Measurements from ENCODE around the gene DTNB.
A peak's percentile ranks its signal among the peaks of the same experiment; 100 is the strongest.
"Not testable (repeated sequence)": the region's sequence is repeated elsewhere in the genome, so short reads cannot be mapped to it uniquely, and the experiment has no call there.

Gene DTNB

GRCh38 chr2:25411281-25411680 is 262.1 kb downstream of the DTNB start:
- no peak for DNase-seq

DNA sequence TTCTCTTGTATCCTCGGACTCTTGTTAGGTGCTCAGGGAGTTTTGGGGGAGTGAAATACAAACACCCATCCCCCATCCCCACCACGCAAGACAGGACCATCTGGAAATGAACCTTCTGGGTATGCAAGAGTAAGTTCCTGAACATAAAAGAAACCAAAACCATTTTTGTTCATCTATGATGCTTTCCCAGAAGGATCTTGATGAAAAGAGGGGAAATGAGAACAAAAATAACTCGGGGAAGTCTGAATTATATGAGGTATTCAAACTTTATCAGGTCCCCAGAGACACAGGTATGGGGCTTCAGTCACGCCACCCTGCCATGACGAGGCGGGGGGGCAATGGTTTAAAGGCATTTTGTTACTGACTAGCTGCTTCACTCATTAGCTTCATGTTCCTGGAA is 263.0 kb downstream of the DTNB start:
- DNase-seq: no peak

GRCh38 chr2:25409468-25409867 is 263.9 kb downstream of the DTNB start:
- no peak for DNase-seq

- no peak for DNase-seq
Measured at GRCh38 chr2:25409044-25409443, 264.3 kb downstream of the DTNB start.

- DNase-seq: no peak
Measured at GRCh38 chr2:25405611-25406295, 267.6 kb downstream of the DTNB start.

DNA sequence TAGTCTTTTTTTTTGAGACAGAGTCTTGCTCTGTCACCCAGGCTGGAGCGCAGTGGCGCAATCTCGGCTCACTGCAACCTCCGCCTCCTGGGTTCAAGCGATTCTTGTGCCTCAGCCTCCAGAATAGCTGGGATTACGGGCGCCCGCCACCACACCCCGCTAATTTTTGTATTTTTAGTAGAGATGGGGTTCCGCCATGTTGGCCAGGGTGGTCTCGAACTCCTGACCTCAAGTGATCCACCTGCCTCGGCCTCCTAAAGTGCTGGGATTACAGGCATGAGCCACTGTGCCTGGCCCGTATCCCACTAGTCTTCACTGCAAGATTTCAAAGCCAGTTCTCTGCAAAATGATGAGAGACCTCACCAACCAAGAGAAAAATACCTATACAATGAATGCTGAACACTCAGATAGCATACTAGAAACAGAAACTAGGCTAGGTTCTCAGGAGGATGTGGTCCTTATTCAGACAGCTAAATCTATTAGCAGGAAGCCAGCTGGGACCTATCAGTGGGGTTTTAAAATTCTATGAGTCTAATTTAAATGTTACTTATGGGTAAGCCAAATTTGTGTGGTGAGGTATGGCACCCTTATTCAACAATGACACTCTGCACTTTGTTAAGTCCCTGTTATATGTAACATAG is 270.1 kb downstream of the DTNB start:
- DNase-seq: not testable (repeated sequence)

DNA sequence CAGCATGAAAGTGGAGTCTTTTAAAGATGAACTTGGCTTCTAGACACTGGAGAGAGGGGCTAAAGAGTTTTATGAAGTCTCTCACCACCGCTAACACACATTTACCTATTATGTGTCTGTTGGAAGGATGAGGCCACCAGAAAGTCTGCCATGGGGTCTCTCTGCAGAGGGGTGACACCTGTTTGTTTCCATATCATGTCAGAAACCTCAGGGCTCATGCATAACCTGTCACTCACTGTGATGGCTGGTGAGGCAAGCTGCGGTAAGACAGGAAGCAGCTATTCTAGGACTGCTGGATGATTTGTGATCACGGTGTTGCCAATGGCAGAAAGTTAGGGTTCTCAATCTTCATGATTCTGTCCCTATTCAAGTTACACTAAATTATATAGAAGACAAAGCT is 270.9 kb downstream of the DTNB start:
- peak; percentile 38 for DNase-seq

- DNase-seq: peak; percentile 95
Measured at GRCh38 chr2:25401307-25402026, 271.9 kb downstream of the DTNB start.

DNA sequence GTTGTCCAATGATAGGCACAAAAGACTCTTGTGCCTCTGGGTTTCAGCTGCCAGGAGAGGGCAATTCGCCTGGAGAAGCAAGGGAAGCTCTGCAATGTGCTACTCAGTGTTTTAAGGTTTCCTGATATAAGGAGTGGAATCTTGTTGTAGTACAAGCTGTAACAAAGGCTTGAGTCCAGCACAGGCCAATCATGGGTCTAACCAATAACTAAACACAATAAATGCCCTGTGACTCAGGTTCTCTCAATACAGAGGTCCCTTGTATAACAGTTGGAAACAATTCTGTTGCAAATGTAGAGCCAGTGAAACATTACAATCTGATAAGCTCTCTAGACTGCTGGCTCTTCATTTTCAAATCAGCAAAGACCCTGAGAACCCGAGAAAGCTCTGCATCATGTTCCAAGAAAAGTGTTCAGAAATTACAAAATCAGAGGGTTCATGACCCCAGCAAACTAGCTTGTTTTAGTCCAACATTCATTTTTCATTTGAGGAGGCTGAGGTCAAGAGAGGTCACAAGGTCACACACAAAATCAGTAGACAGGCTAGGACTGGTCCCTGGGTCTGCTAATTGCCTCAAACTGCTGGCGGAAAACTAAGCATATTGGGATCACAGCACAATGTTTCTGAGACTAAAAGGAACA is 272.7 kb downstream of the DTNB start:
- DNase-seq: peak; percentile 68

- peak; percentile 90 for DNase-seq
Measured at GRCh38 chr2:25400169-25400568, 273.2 kb downstream of the DTNB start.

GRCh38 chr2:25398534-25398933 is 274.8 kb downstream of the DTNB start:
- DNase-seq: no peak

- DNase-seq: peak; percentile 50
Measured at GRCh38 chr2:25397777-25398176, 275.6 kb downstream of the DTNB start.

DNA sequence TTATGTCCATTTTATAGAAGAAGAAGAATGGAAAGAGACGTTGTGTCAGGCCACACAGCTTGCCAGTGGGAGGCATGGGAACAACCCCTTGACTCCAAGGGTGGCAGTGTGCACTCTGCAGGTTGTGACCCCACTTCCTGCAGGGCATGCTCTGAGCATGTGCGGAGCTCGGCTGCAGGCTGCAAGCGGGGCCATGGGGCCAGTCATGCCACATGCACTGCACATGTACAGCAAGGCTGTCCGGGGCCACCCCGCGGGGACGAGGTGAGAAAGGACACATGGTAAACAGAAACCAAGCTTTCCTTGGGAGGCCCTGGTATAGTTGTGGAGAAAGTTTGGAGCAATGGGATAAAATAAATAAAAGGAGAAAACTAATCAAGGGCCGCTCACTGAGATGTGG is 284.2 kb downstream of the DTNB start:
- no peak for DNase-seq

DNA sequence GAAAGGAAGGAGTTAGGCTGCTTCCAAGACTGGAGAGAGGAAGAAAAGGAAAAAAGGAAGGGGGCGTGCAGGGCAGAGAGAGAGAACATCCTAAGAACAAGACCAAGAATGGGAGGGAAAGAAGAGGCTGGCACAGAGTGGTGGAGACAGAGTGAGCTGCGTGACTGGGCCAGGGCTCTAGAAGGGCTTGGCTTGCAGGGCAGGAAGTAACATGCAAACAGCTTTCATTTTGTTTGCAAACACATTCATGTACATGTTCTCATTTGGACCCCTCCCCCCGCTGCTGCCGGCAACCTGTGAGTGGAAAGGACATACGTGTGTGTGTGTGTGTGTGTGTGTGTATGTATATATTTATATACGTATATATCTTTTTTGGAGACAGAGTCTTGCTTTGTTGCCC is 284.9 kb downstream of the DTNB start:
- DNase-seq: no peak

DNA sequence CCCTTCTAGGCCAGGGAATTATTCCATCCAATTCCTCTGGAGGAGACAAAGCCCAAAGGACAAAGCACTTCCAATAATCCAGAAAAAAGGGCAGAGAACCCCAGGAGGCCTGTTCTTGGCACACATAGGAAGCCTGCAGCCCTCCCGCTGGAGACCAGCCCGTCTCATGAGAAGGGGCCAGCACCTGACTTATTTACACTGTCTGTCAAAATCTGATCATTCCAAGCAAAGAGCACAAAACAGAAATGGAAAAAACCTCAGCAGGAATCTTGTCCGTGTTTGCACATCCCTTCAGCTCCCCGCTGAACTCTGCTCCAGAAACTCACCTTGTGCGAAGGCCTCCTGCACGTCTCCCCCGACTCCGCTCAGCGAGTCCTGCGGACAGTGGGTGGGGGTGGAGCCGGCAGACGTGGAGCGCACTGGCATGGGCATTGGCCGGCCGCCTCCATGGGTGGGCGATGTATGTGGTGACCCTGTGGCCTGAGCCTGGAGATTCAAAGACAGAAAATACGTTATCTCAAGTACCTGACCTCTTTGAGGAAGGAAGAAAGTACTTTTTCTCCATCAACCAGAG is 285.4 kb downstream of the DTNB start:
- no peak for DNase-seq

DNA sequence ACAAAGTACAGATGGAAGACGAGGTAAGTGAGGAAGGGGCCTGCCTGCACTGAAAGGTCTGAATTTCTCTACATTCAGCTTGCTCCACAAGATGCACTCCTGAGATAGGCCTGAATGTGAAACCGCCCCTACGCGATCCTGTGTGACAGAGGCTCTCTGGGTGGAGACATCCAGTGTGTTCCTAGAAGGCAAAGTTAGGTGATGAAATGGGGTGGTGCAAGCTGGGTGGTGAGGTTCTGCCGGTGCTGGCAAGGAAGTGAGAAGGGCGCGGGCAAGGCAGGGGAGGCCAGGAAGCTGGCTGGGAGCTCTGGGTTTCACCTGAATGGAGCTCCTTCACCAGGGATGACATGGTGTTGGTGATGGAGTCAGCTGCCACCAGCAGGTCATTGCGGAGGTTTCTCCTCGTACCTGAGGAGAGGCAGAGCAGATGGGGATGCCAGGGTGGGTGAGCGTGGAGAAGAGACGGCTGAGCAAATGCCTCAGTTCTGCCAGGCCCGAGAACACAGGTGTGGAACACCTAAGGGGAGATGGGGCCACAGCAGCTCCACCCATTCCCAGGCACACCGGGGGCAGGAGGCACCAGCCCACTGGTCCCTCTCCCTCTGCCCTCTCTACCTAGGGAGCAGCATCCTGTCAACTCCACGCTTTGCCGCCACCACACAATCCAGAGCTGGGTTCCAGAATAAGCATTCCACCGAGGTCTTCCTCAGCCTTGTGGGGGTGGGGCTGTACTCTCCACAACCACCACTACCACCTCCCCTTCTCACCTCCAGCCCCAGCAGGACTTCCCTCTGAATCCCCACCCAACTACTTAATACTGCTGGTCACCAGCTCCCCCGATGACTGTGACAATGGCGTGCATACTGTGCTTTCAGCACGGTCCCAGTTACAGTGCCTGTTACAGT is 286.2 kb downstream of the DTNB start:
- DNase-seq: no peak

DNA sequence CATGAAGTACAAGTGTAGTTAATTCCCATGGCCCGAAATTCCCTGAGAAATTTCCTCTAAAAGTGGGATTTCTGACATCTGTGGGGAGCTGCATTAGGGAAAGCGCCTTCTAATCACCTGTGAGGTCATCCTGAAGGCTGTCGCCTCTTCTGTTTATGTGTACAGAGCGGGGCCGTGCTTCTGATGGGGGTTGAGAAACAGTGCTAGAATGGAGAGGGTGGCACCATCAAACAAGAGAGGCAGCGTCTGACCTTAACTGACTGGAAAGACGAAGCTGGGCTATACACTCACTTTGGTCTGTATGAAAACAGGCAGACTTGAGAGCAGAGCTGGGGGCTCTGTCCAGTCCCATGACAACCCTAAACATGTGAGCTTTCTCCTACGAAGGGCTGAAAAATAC is 287.5 kb downstream of the DTNB start:
- DNase-seq: no peak

GRCh38 chr2:25383806-25384205 is 289.6 kb downstream of the DTNB start:
- no peak for DNase-seq

GRCh38 chr2:25381502-25381901 is 291.9 kb downstream of the DTNB start:
- no peak for DNase-seq

DNA sequence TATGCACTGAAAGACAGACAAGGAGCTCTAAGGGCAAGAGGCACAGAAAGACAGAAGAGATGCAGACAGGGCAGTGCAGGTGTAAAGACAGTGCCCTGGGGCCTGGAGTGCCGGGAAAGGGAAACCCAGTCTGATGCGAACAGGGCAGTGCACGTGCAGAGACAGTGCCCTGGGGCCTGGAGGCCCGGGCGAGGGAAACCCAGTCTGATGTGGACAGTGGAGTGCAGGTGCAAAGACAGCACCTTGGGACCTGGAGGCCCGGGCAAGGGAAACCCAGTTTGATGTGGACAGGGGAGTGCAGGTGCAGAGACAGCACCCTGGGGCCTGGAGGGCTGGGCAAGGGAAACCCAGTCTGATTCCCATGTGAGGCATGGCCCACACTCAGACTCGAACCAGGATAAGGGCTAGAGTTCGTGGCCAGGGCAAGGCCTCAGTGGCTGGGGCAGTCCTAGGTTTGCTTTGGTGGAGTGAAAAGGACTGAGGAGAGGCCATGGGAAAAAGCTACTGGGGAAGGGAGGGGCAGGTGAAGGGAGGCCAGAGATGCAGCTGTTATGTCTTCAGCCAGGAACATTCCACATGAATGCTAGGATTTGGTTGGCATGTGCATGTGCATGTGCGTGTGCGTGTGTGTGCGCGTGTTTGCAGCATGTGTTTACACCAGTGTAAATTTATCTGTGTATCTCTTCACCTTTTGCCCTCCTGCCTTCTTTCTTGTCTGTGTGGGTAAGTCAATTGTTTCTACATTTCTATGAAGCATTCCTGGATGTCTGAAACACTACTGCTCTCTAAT is 292.6 kb downstream of the DTNB start:
- no peak for DNase-seq

DNA sequence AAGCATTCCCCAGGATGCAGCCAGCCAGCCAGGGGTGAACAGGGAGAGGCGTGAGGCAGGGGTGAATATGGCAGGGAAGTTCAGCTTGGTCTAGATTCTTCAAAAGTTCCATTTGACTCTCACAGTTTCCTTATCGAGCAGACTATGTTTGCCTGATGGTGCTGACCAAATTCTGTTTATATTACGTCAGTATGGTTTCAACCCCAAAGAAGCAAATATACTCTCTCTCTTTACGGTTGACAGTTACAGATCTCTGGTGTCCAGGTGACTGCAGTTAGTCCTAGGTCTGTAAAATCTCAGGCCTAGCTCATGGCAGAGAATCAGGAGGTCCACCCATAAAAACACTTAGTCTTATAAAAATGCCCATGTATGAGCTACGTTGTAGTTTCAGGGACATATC is 293.4 kb downstream of the DTNB start:
- no peak for DNase-seq
